T-helper 2 cell (primary cell): ENCODE results near the gene PPIL6.
"Not testable (repeated sequence)": the region's sequence is repeated elsewhere in the genome, so short reads cannot be mapped to it uniquely, and the experiment has no call there.

Experiments
- DNase-seq, 5 experiments: peaks; one replicate each; pipeline versions ENCODE4 v3.0.0 to v3.0.0-alpha.2; 2012 to 2022

The PPIL6 gene

GRCh38 chr6:109466212-109466923 lies 25.9 kb upstream of the PPIL6 start:
- DNase-seq = no peak

- no peak for DNase-seq
Measured at GRCh38 chr6:109465772-109466171, 25.3 kb upstream of the PPIL6 start.

GRCh38 chr6:109461733-109462526 lies 21.5 kb upstream of the PPIL6 start:
- DNase-seq = no peak

- DNase-seq = not testable (repeated sequence)
Measured at GRCh38 chr6:109461205-109461604, 20.8 kb upstream of the PPIL6 start.

GRCh38 chr6:109460161-109460829 lies 19.9 kb upstream of the PPIL6 start:
- no peak for DNase-seq

GRCh38 chr6:109458774-109459531 lies 18.5 kb upstream of the PPIL6 start:
- DNase-seq = peak in 2 of 5 experiments; percentile 79 to 80

GRCh38 chr6:109457562-109457996 lies 17.2 kb upstream of the PPIL6 start:
- DNase-seq = no peak

- DNase-seq = no peak
Measured at GRCh38 chr6:109456710-109457561, 16.5 kb upstream of the PPIL6 start.

GRCh38 chr6:109456111-109456583 lies 15.7 kb upstream of the PPIL6 start:
- DNase-seq = no peak

- peak; percentile 42 to 89 (median 78) for DNase-seq
Measured at GRCh38 chr6:109455437-109456110, 15.1 kb upstream of the PPIL6 start, which contains the start of gene MICAL1. Gene MICAL1 (minus strand): TSS chr6:109455772. CDS start chr6:109454196, 1,576 bp downstream.

- peak; percentile 38 to 92 (median 68) for DNase-seq
Measured at GRCh38 chr6:109454496-109455436, 14.3 kb upstream of the PPIL6 start.

- no peak for DNase-seq
Measured at GRCh38 chr6:109453594-109454495, 13.4 kb upstream of the PPIL6 start.

- DNase-seq = no peak
Measured at GRCh38 chr6:109453156-109453555, 12.7 kb upstream of the PPIL6 start.

- no peak for DNase-seq
Measured at GRCh38 chr6:109452181-109452580, 11.8 kb upstream of the PPIL6 start.

GRCh38 chr6:109451376-109451775 lies 10.9 kb upstream of the PPIL6 start:
- DNase-seq = no peak

- DNase-seq = no peak
Measured at GRCh38 chr6:109450801-109451200, 10.4 kb upstream of the PPIL6 start.

GRCh38 chr6:109449795-109450673 lies 9.6 kb upstream of the PPIL6 start:
- peak in 2 of 5 experiments; percentile 65 to 84 for DNase-seq
